ENCODE data around the gene SNAI3.

Gene SNAI3

DNA sequence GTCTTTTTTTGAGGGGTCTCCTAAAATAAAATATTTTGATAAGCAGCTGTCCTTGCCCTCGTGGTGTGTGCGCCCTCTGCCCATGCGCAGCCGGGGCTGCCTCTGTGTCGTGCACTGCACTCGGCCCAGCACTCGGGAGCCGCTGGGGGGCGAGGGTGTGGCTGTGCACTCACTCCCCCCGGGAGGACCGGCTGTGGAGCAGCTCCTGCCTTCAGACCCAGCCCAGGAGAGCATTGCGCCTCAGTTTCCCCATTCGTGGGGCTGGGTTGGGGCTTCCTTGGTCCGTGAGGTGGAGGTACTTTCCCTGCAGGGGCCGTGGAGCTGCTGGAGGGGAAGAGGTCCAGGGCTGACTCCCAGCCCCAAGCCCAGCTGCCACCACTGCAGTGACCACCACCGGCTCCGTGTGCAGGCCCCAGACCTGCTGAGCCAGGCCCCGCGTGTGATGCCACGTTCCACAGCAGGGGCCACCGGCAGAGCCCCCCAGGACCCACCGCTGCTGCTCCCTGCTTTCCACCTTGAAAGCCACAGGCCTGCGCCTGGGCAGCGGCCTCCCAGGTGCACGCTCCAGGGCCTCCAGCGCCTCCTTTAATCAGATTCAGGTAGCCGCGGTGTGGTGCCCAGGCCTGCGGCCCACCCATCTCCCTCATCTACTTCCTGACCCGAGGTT lies 54.3 kb downstream of the SNAI3 start:
- DNase-seq: no peak

DNA sequence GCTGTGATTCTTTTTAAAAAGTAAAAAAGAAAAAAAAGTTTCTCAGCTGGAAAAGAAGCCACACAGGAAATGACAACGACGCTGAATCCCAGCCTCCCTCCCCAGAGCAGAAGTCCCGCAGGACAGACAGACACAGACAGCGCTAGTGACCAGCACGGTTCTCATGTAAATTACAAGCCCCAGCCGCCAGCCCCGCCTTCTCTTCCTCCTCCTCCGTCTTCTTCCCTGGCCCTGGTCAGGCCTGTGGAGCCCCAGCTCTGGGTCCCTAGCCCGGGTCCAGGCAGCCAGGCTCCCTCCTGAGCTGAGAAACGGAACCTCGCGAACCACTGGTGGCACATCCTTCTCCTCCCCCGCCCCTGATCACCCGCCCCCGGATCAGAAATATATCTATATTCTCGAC lies 54.9 kb downstream of the SNAI3 start:
- no peak for DNase-seq

- DNase-seq: no peak
Measured at GRCh38 chr16:88630941-88631340, 55.4 kb downstream of the SNAI3 start.

GRCh38 chr16:88630433-88630832 lies 55.9 kb downstream of the SNAI3 start:
- no peak for DNase-seq

DNA sequence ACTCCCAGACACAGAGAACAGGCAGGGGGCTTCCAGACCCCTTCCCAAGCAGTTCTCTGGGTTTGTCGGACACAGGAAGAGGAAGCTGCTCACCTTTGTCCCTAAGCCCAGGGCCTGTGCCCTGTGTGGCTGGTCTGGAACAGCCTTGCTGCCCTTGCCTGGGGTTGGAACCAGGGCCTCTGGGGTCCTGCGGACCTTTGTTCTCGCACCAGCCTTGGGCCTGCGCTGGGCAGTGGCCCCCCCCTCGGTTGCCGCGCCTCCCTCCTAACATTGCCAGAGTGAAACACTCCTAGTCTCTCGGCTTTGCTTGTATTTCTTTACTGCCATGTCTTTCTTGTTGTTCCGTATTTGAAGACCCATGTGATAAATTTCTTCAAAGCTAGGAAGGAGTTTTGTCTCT lies 56.5 kb downstream of the SNAI3 start:
- DNase-seq: no peak

- no peak for DNase-seq
Measured at GRCh38 chr16:88628512-88628974, 57.8 kb downstream of the SNAI3 start.
